ENCODE measurements around the gene LDLRAD4.

LDLRAD4 gene

GRCh38 chr18:13530033-13530878, 311.7 kb downstream of the LDLRAD4 start:
- no peak for DNase-seq

- DNase-seq: no peak
Observed at GRCh38 chr18:13530879-13531387, 312.4 kb downstream of the LDLRAD4 start.

GRCh38 chr18:13531681-13532325, 313.2 kb downstream of the LDLRAD4 start:
- DNase-seq: no peak

- DNase-seq: no peak
Observed at GRCh38 chr18:13532406-13533075, 314.0 kb downstream of the LDLRAD4 start.

- DNase-seq: no peak
Observed at GRCh38 chr18:13534631-13535030, 316.1 kb downstream of the LDLRAD4 start.

GRCh38 chr18:13536578-13536977, 318.0 kb downstream of the LDLRAD4 start:
- no peak for DNase-seq

- DNase-seq: no peak
Observed at GRCh38 chr18:13537022-13537780, 318.6 kb downstream of the LDLRAD4 start.

- DNase-seq: no peak
Observed at GRCh38 chr18:13538630-13539029, 320.1 kb downstream of the LDLRAD4 start.

- DNase-seq: no peak
Observed at GRCh38 chr18:13539050-13539449, 320.5 kb downstream of the LDLRAD4 start.

- no peak for DNase-seq
Observed at GRCh38 chr18:13539843-13540476, 321.4 kb downstream of the LDLRAD4 start.

- DNase-seq: no peak
Observed at GRCh38 chr18:13540477-13541182, 322.1 kb downstream of the LDLRAD4 start.

GRCh38 chr18:13541621-13542519, 323.3 kb downstream of the LDLRAD4 start:
- no peak for DNase-seq

- no peak for DNase-seq
Observed at GRCh38 chr18:13542520-13542847, 323.9 kb downstream of the LDLRAD4 start.

GRCh38 chr18:13543144-13543543, 324.6 kb downstream of the LDLRAD4 start:
- DNase-seq: no peak

GRCh38 chr18:13543811-13544732, 325.5 kb downstream of the LDLRAD4 start:
- DNase-seq: no peak

GRCh38 chr18:13544953-13545352, 326.4 kb downstream of the LDLRAD4 start:
- no peak for DNase-seq

- DNase-seq: no peak
Observed at GRCh38 chr18:13545514-13545913, 327.0 kb downstream of the LDLRAD4 start.

GRCh38 chr18:13545955-13546354, 327.4 kb downstream of the LDLRAD4 start:
- no peak for DNase-seq

- DNase-seq: no peak
Observed at GRCh38 chr18:13546638-13547037, 328.1 kb downstream of the LDLRAD4 start.

- no peak for DNase-seq
Observed at GRCh38 chr18:13547347-13547746, 328.8 kb downstream of the LDLRAD4 start.
